Heart left ventricle (tissue), 16 donors: Measurements from ENCODE around the gene ZNF154. TPM values are rescaled to one million over a fixed set of nuclear protein-coding genes. Genes with fewer than 3 reads are reported as not detected.

Experiments
- ATAC-seq, 4 donors: fragments of 200-7000 bp; cut with Tn5 transposase; one replicate each; pipeline ENCODE4 v1.9.1; 2020 to 2022; ENCODE audit warnings: moderate library complexity in 4 of 4, mild to moderate bottlenecking in 3 of 4, moderate number of reproducible peaks in 1 of 4
- DNase-seq, 5 donors: peaks; one replicate each; pipeline ENCODE4 v3.0.0-alpha.2; 2020
- H3K27ac ChIP-seq, 12 donors: fragments of 200-600 bp; sonication (generic) in 4 of 12; one replicate each; pipeline versions ENCODE4 v1.5.0 to v1.8.0; 2016 to 2022; ENCODE audit warnings: mild to moderate bottlenecking in 2 of 12
- H3K27me3 ChIP-seq, 9 donors: fragments of 200-600 bp; sonication (generic) in 2 of 9; one replicate each; pipeline versions ENCODE4 v1.5.1 to v1.8.0; 2016 to 2022; ENCODE audit warnings: mild to moderate bottlenecking in 3 of 9
- H3K36me3 ChIP-seq, 9 donors: fragments of 200-600 bp; sonication (generic) in 2 of 9; one replicate each; pipeline versions ENCODE4 v1.5.0 to v1.8.0; 2018 to 2022; ENCODE audit warnings: mild to moderate bottlenecking in 2 of 9
- H3K4me1 ChIP-seq, 12 donors: fragments of 200-600 bp; sonication (generic) in 4 of 12; one replicate each; pipeline versions ENCODE4 v1.5.0 to v1.8.0; 2016 to 2022; ENCODE audit warnings: mild to moderate bottlenecking in 3 of 12
- H3K4me3 ChIP-seq, 12 donors: fragments of 200-600 bp; sonication (generic) in 4 of 12; one replicate each; pipeline versions ENCODE4 v1.5.0 to v1.8.0; 2017 to 2022; ENCODE audit warnings: mild to moderate bottlenecking in 9 of 12, moderate library complexity in 4 of 12
- H3K9me3 ChIP-seq, 12 donors: fragments of 200-600 bp; sonication (generic) in 4 of 12; one replicate each; pipeline versions ENCODE4 v1.5.0 to v1.8.0; 2016 to 2022; ENCODE audit warnings: mild to moderate bottlenecking in 1 of 12
- POLR2A ChIP-seq, 2 donors: fragments of 450-650 bp; IDR thresholded peaks; one replicate each; pipeline ENCODE4 v1.6.1; 2017; ENCODE audit warnings: antibody characterized with exemption in 2 of 2, mild to moderate bottlenecking in 2 of 2, moderate library complexity in 2 of 2
- WGBS, 4 donors: extraction: QIAGEN DNeasy Blood & Tissue Kit in 2 of 4; methylation state at CpG; one replicate each; pipeline versions ENCODE4 v1.1.5 to v1.1.7; 2013 to 2018; 5-methylcytosine and 5-hydroxymethylcytosine counted together
- intact Hi-C, 10 donors: fragments of 100-400 bp; cut with DNase I; formaldehyde crosslinking; loops; one replicate each; pipeline versions ENCODE4 v1.11.1 to v1.14.2; 2022
- polyA plus RNA-seq, 2 donors: library from polyadenylated mRNA; stranded (reverse); fragments of 200-250 nt; gene quantifications; one replicate each; pipeline ENCODE4 v1.2.3, GENCODE V29; 2013
- total RNA-seq, 9 donors: library from RNA; depleted of rRNA in 2 of 9; stranded (reverse); fragments of >200 nt in 2 of 9; fragmentation: NEBNext Ultra II Directional in 3 of 9; extraction: Animal tissue kit (Norgen Biotek cat#: 25700) in 3 of 9; gene quantifications; one replicate each; pipeline versions ENCODE4 v1.1.0 to v1.2.4, GENCODE V29; 2016 to 2023
- TF ChIP-seq, protein P1 (sequence below), 12 donors: fragments of 200-600 bp; sonication (generic) in 4 of 12; IDR thresholded peaks; one replicate each; pipeline versions ENCODE4 v1.5.0 to v1.8.0; 2018 to 2022; ENCODE audit warnings: antibody characterized with exemption in 12 of 12, mild to moderate bottlenecking in 5 of 12
- donor health status: ischemic (EF 13 %, LVEDD 7.1; RV severe dilation, severe dysfunction).
- donor health status: healthy with polysubstance abuse.
- donor health status: DM: no; HTN: yes; CAD: no.
- donor health status: DM: no; HTN: no; CAD: no.
- donor health status: ischemic (EF 25% LVEDD 6.9; RV normal size, moderate dysfunction).
- donor health status: ischemic (EF 25% LVEDD 5.7; RV mildly dilated, moderate dysfunction).
- donor health status: healthy.
- donor health status: DM: yes; HTN: yes; CAD: no.
- donor health status: ischemic (EF 35%, LVEDD 5.7; RV mildly dilated, moderate dysfunction).
- donor health status: nonischemic (EF 11% LVEDD 7.7; RV severe dilation, severe dysfunction).
- donor health status: DM: yes; HTN: yes; CAD: no.
- donor health status: PGD.
- donor health status: ischemic (EF 29% LVEDD 5.4; RV normal size, mild dysfunction).
- donor health status: nonischemic (EF 23%, LVEDD 6.1; RV moderate dilation, normal function).

ZNF154 gene
- total and polyA plus RNA-seq, 11 donors: 1.4 to 5.3 (median 4.0) TPM

DNA sequence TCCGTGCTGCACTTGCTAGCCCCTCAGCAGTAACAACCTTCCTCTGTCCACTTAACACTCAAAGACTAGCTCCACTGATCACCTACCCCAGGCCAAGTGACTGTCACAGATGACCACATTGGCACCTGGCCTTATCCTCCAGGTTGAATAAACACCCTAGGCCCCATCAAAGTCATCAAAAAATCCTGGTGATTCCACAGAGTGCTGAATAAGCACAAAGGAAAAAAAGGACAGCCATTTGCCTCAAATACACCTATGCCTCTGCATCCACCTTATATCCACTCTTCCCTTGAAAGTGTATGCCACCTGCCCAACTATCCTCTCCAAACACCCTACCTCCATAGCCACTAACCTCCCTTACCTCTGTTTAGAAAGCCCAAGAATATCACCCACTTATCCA lies 2.7 kb downstream of the ZNF154 start:
- Histone ChIP-seq H3K27ac (no peak overlapping the region), H3K9me3 (peaks cover 0 to 89% (median 5%) of the 10 kb centered on the region in 12 donors), H3K4me3 (no peak overlapping the region), H3K36me3 (peaks cover 0 to 52% (median 23%) of the 10 kb centered on the region in 9 donors), H3K27me3 (no peaks in the 10 kb centered on the region), H3K4me1 (peaks cover 0 to 39% (median 14%) of the 10 kb centered on the region in 12 donors)
- WGBS, 4 donors: 97 to 100% (median 100%) methylated on average over 1 of the region's 1 CpG; no CpG with 5 or more reads in 1 of the 4 donors
- DNase-seq (no peak), ATAC-seq (no peak)
- no peak for TF ChIP-seq POLR2A (IDR thresholded peaks at IDR 0.05)
- TF ChIP-seq, protein P1, sequence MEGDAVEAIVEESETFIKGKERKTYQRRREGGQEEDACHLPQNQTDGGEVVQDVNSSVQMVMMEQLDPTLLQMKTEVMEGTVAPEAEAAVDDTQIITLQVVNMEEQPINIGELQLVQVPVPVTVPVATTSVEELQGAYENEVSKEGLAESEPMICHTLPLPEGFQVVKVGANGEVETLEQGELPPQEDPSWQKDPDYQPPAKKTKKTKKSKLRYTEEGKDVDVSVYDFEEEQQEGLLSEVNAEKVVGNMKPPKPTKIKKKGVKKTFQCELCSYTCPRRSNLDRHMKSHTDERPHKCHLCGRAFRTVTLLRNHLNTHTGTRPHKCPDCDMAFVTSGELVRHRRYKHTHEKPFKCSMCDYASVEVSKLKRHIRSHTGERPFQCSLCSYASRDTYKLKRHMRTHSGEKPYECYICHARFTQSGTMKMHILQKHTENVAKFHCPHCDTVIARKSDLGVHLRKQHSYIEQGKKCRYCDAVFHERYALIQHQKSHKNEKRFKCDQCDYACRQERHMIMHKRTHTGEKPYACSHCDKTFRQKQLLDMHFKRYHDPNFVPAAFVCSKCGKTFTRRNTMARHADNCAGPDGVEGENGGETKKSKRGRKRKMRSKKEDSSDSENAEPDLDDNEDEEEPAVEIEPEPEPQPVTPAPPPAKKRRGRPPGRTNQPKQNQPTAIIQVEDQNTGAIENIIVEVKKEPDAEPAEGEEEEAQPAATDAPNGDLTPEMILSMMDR (IDR thresholded peaks at IDR 0.05): no peak
- intact Hi-C loops: no loop called here

DNA sequence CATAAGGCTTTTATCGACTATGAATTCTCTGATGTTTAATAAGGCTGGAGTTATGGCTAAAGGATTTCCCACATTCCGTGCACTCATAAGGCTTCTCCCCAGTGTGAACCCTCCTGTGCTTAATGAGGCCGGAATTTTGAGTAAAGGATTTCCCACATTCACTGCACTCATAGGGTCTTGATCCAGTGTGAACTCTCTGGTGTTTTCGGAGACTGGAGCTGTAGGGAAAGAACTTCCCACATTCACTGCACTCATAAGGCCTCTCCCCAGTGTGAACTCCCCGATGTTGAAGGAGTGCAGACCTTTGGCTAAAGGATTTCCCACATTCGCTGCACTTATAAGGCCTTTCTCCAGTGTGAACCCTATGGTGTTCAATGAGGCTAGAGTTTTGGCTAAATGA lies 7.4 kb downstream of the ZNF154 start:
- H3K4me1 ChIP-seq: peaks cover 0 to 17% (median 3%) of the 10 kb centered on the region in 12 donors
- TF ChIP-seq POLR2A (IDR thresholded peaks at IDR 0.05): no peak
- TF ChIP-seq, protein P1 (IDR thresholded peaks at IDR 0.05): no peak
- DNase-seq: no peak
- H3K36me3 ChIP-seq: peaks cover 0 to 77% (median 42%) of the 10 kb centered on the region in 9 donors
- intact Hi-C loops: no loop called here
- no peak for ATAC-seq
- 97 to 98% (median 97%) methylated on average over 6 of the region's 6 CpGs for WGBS, 4 donors
- H3K27ac ChIP-seq: no peak overlapping the region
- H3K9me3 ChIP-seq: peaks cover 0 to 94% (median 12%) of the 10 kb centered on the region in 12 donors
- H3K4me3 ChIP-seq: no peak overlapping the region
- H3K27me3 ChIP-seq: no peaks in the 10 kb centered on the region

DNA sequence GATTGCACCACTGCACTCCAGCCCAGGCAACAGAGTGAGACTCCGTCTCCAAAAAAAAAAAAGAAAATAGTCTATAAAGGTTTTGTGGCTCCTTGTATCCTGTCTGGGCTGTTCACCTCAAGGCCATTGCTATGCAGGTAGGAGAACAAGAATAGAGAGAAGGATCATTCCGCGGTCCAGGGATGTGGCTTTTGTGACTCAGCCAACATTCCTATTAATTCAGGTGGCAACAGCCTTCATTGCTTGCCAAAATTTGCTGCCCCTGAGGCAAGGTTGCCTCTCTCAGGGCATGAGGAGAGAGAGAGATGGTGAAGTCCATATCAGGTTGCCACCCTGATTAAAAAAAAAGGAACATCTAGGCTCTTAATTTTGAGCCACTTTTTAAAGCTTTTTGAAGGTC lies 19.3 kb downstream of the ZNF154 start:
- Histone ChIP-seq H3K4me3 (no peak overlapping the region), H3K27ac (no peak overlapping the region), H3K36me3 (peaks cover 0 to 60% (median 25%) of the 10 kb centered on the region in 9 donors), H3K27me3 (no peaks in the 10 kb centered on the region), H3K4me1 (peaks cover 0 to 12% (median 0%) of the 10 kb centered on the region in 12 donors), H3K9me3 (peaks cover 0 to 100% (median 52%) of the 10 kb centered on the region in 12 donors)
- ATAC-seq: no peak
- intact Hi-C loops: loop anchor here in 1 of 10 donors (5.0 kb wide), 1 partner anchor 72 kb away; no protein-coding TSS in a partner anchor
- no peak for TF ChIP-seq POLR2A (IDR thresholded peaks at IDR 0.05)
- TF ChIP-seq, protein P1 (IDR thresholded peaks at IDR 0.05): no peak
- 86 to 98% (median 93%) methylated on average over 3 of the region's 3 CpGs for WGBS, 4 donors
- DNase-seq: no peak

DNA sequence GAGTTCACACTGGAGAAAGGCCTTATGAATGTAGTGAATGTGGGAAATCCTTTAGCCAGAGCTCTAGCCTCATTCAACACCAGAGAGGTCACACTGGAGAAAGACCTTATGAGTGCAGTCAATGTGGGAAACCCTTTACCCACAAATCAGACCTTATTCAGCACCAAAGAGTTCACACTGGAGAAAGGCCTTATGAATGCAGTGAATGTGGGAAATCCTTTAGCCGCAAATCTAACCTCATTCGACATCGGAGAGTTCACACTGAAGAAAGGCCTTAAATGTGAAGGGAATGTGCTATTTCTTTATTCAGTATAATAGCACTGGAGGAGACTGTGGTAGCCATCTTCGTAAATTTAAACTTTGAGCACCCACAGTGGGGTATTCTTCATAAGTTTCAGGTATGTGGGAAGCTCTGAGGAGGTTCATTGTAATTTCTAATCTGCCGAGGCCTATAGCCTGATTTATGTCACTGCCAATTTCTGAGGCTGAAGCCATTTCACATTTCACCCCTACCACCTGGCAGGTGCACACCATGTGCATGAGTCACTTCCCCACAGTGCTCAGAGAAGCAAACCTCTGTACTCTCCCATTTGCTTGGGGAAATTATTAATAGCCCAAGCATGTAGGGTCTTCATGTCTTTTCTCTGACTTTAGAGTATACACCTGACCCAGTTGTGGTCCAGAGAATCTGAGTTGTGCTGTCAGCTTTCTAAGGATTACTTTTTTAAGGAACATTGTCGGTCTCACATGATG lies 20.8 kb downstream of the ZNF154 start:
- TF ChIP-seq POLR2A (IDR thresholded peaks at IDR 0.05): no peak
- TF ChIP-seq, protein P1 (IDR thresholded peaks at IDR 0.05): no peak
- Histone ChIP-seq H3K4me1 (peaks cover 0 to 24% (median 7%) of the 10 kb centered on the region in 12 donors), H3K4me3 (no peak overlapping the region), H3K27ac (no peak overlapping the region), H3K9me3 (peaks cover 0 to 100% (median 56%) of the 10 kb centered on the region in 12 donors), H3K36me3 (peaks cover 0 to 63% (median 25%) of the 10 kb centered on the region in 9 donors), H3K27me3 (no peaks in the 10 kb centered on the region)
- DNase-seq (no peak), ATAC-seq (no peak)
- intact Hi-C loops: loop anchor here in 1 of 10 donors (5.0 kb wide), 1 partner anchor 71 kb away; no protein-coding TSS in a partner anchor
- 94 to 98% (median 98%) methylated on average over 6 of the region's 6 CpGs for WGBS, 4 donors
